ENCODE data around the gene CRHR1. TPM values are rescaled to one million over a fixed set of nuclear protein-coding genes. Genes with fewer than 3 reads are reported as not detected.

Gene CRHR1
- total RNA-seq, 1 experiment from 2014 or later: 1.6 TPM

DNA sequence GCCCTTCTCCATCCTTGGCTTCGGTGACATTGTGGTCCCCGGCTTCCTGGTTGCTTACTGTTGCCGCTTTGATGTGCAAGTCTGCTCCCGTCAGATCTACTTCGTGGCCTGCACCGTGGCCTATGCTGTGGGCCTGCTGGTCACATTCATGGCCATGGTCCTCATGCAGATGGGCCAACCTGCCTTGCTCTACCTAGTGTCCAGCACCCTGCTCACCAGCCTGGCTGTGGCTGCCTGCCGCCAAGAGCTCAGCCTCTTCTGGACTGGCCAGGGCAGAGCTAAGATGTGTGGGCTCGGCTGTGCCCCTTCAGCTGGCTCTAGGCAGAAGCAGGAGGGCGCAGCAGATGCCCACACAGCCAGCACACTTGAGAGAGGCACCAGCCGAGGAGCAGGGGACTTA, 62.1 kb downstream of the CRHR1 start:
- ChIA-PET CTCF (interaction anchor here (0.7 to 1.4 kb wide), 3 partner anchors 10 to 63 kb away, joined by 3 to 6 read pairs (median 6); no protein-coding TSS in a partner anchor), POLR2A (no interaction called here)
- ATAC-seq: no peak
- TF ChIP-seq JAZF1 (CRISPR knock-in tag; IDR thresholded peaks at IDR 0.05): no peak
- DNase-seq (ENCODE audit: low spot score): no peak
- no peaks in the 10 kb centered on the region for H3K9me3 Mint-ChIP-seq
- no peaks in the 10 kb centered on the region for H3K4me1 Mint-ChIP-seq
- H3K27me3 Mint-ChIP-seq (ENCODE audit: low read depth): no peaks in the 10 kb centered on the region; the same call in 1 of the 2 replicates
- H3K27ac Mint-ChIP-seq: no peak overlapping the region
- H3K36me3 Mint-ChIP-seq: no peaks in the 10 kb centered on the region
- no peak overlapping the region for H3K4me3 Mint-ChIP-seq

DNA sequence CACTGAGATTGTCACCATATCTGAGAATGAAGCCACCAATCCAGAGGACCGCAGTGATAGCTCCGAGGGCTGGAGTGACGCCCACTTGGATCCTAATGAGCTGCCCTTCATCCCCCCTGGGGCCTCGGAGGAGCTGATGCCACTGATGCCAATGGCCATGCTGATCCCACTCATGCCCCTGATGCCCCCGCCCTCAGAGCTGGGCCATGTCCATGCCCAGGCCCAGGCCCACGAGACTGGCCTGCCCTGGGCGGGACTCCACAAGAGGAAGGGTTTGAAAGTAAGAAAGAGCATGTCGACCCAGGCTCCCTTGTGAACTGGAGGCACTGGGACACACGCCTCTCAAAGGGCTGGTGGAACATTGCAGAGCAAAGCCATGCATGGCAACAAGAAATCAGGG, 62.5 kb downstream of the CRHR1 start:
- CTCF ChIA-PET: interaction anchor here (0.7 to 2.0 kb wide), 4 partner anchors 10 to 125 kb away, joined by 3 to 6 read pairs (median 6); no protein-coding TSS in a partner anchor
- no peaks in the 10 kb centered on the region for H3K36me3 Mint-ChIP-seq
- POLR2A ChIA-PET: no interaction called here
- DNase-seq (ENCODE audit: low spot score) (no peak), ATAC-seq (no peak)
- no peaks in the 10 kb centered on the region; the same call in 1 of the 2 replicates for H3K27me3 Mint-ChIP-seq (ENCODE audit: low read depth)
- no peak overlapping the region for H3K27ac Mint-ChIP-seq
- no peak for TF ChIP-seq CBFB (CRISPR knock-in tag; IDR thresholded peaks at IDR 0.05; ENCODE audit: low read depth)
- no peak for TF ChIP-seq FOXJ3 (CRISPR knock-in tag; IDR thresholded peaks at IDR 0.05; ENCODE audit: borderline replicate concordance)
- no peak for TF ChIP-seq FOXK1 (CRISPR knock-in tag; IDR thresholded peaks at IDR 0.05)
- no peak for TF ChIP-seq NFYB (CRISPR knock-in tag; conservative IDR thresholded peaks at IDR 0.05; ENCODE audit: low read depth)
- no peaks in the 10 kb centered on the region for H3K9me3 Mint-ChIP-seq
- H3K4me3 Mint-ChIP-seq: no peak overlapping the region
- H3K4me1 Mint-ChIP-seq: no peaks in the 10 kb centered on the region

DNA sequence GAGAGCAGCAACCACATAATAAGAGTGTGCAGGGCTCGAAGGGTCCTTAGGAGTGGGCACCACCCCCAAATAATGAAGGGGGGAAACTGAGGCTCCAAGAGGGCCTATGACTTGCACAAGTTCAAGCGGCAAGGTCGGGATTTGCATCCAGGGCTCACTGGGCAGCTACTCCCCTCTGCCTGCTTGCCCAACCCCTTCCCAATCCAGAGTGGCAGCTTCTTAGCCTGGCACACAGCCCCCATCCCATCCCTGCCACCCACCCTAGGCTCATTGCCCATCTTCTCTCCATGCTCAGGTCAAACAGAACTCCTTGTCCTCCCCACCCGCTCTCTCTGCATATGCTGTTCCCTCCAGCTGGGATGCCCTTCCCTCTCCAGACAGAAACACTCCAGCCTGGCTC, 63.0 kb downstream of the CRHR1 start:
- Mint-ChIP-seq H3K27ac (no peak overlapping the region), H3K27me3 (ENCODE audit: low read depth) (no peaks in the 10 kb centered on the region; the same call in 1 of the 2 replicates), H3K4me3 (no peak overlapping the region), H3K4me1 (no peaks in the 10 kb centered on the region), H3K9me3 (no peaks in the 10 kb centered on the region), H3K36me3 (no peaks in the 10 kb centered on the region)
- ATAC-seq (no peak), DNase-seq (ENCODE audit: low spot score) (no peak)
- POLR2A ChIA-PET: no interaction called here
- CTCF ChIA-PET: interaction anchor here (0.7 to 2.0 kb wide), 4 partner anchors 10 to 125 kb away, joined by 3 to 6 read pairs (median 6); no protein-coding TSS in a partner anchor
- TF ChIP-seq OVOL2 (CRISPR knock-in tag; IDR thresholded peaks at IDR 0.05; ENCODE audit: borderline replicate concordance) (no peak), ZNF396 (CRISPR knock-in tag; IDR thresholded peaks at IDR 0.05; ENCODE audit: borderline replicate concordance) (no peak)
- TF ChIP-seq, protein P1, sequence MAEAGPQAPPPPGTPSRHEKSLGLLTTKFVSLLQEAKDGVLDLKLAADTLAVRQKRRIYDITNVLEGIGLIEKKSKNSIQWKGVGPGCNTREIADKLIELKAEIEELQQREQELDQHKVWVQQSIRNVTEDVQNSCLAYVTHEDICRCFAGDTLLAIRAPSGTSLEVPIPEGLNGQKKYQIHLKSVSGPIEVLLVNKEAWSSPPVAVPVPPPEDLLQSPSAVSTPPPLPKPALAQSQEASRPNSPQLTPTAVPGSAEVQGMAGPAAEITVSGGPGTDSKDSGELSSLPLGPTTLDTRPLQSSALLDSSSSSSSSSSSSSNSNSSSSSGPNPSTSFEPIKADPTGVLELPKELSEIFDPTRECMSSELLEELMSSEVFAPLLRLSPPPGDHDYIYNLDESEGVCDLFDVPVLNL (CRISPR knock-in tag; IDR thresholded peaks at IDR 0.05; ENCODE audit: borderline replicate concordance, low read depth): no peak

DNA sequence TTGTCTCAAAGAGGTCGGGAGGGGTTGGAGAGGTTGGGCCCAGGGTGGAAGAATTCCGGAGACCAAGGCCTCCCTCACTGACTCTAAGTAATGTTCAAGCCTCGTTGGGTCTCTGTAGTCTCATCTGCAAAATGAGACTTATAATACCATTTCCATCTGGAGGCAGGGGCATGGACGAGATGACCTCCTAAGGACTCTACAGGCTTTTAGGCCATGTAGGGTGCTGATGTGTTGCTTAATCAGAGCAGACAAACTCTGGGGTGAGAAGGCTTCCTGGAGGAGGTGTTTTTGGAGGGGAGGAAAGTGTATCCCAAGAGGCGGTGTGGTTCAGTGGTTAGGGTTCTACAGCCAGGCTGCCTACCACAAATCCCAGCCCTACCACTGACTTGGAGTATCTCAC, 63.6 kb downstream of the CRHR1 start:
- no peak overlapping the region for H3K4me3 Mint-ChIP-seq
- ChIA-PET CTCF (interaction anchor here (1.4 to 2.0 kb wide), 2 partner anchors 11 to 126 kb away, joined by 5 to 6 read pairs; no protein-coding TSS in a partner anchor), POLR2A (no interaction called here)
- H3K9me3 Mint-ChIP-seq: no peaks in the 10 kb centered on the region
- H3K36me3 Mint-ChIP-seq: no peaks in the 10 kb centered on the region
- no peak for ATAC-seq
- TF ChIP-seq, protein P2, sequence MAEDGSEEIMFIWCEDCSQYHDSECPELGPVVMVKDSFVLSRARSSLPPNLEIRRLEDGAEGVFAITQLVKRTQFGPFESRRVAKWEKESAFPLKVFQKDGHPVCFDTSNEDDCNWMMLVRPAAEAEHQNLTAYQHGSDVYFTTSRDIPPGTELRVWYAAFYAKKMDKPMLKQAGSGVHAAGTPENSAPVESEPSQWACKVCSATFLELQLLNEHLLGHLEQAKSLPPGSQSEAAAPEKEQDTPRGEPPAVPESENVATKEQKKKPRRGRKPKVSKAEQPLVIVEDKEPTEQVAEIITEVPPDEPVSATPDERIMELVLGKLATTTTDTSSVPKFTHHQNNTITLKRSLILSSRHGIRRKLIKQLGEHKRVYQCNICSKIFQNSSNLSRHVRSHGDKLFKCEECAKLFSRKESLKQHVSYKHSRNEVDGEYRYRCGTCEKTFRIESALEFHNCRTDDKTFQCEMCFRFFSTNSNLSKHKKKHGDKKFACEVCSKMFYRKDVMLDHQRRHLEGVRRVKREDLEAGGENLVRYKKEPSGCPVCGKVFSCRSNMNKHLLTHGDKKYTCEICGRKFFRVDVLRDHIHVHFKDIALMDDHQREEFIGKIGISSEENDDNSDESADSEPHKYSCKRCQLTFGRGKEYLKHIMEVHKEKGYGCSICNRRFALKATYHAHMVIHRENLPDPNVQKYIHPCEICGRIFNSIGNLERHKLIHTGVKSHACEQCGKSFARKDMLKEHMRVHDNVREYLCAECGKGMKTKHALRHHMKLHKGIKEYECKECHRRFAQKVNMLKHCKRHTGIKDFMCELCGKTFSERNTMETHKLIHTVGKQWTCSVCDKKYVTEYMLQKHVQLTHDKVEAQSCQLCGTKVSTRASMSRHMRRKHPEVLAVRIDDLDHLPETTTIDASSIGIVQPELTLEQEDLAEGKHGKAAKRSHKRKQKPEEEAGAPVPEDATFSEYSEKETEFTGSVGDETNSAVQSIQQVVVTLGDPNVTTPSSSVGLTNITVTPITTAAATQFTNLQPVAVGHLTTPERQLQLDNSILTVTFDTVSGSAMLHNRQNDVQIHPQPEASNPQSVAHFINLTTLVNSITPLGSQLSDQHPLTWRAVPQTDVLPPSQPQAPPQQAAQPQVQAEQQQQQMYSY (CRISPR knock-in tag; IDR thresholded peaks at IDR 0.05): no peak
- DNase-seq (ENCODE audit: low spot score): no peak
- H3K27me3 Mint-ChIP-seq (ENCODE audit: low read depth): no peaks in the 10 kb centered on the region; the same call in 1 of the 2 replicates
- H3K27ac Mint-ChIP-seq: no peak overlapping the region
- no peaks in the 10 kb centered on the region for H3K4me1 Mint-ChIP-seq

DNA sequence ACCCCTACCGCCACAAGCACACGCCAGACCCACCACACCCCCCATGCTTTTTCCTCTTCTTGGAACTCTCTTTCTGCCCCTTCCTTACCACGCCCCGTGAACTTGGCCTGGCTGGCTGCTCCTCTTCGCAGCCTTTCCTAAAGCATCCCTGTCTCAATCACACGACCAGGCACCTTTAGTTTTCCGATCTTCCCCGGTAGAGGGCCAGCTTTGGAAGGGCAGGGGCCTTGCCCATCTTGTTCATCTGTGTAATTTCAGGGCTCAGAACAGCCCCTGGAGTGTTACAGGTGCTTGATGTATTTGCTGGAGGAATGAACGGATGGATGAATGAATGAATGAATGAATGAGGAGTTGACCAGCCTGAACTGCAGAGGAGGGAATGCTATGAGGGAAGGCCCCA, 64.3 kb downstream of the CRHR1 start:
- no peak overlapping the region for H3K4me3 Mint-ChIP-seq
- no peak for DNase-seq (ENCODE audit: low spot score)
- no peak overlapping the region for H3K27ac Mint-ChIP-seq
- TF ChIP-seq, protein P3, sequence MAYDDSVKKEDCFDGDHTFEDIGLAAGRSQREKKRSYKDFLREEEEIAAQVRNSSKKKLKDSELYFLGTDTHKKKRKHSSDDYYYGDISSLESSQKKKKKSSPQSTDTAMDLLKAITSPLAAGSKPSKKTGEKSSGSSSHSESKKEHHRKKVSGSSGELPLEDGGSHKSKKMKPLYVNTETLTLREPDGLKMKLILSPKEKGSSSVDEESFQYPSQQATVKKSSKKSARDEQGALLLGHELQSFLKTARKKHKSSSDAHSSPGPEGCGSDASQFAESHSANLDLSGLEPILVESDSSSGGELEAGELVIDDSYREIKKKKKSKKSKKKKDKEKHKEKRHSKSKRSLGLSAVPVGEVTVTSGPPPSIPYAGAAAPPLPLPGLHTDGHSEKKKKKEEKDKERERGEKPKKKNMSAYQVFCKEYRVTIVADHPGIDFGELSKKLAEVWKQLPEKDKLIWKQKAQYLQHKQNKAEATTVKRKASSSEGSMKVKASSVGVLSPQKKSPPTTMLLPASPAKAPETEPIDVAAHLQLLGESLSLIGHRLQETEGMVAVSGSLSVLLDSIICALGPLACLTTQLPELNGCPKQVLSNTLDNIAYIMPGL (CRISPR knock-in tag; IDR thresholded peaks at IDR 0.05): no peak
- TF ChIP-seq, protein P4, sequence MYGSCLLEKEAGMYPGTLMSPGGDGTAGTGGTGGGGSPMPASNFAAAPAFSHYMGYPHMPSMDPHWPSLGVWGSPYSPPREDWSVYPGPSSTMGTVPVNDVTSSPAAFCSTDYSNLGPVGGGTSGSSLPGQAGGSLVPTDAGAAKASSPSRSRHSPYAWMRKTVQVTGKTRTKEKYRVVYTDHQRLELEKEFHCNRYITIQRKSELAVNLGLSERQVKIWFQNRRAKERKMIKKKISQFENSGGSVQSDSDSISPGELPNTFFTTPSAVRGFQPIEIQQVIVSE (CRISPR knock-in tag; IDR thresholded peaks at IDR 0.05; ENCODE audit: borderline replicate concordance): no peak
- no peak for TF ChIP-seq ZNF396 (CRISPR knock-in tag; IDR thresholded peaks at IDR 0.05; ENCODE audit: borderline replicate concordance)
- no peak for ATAC-seq
- H3K9me3 Mint-ChIP-seq: no peaks in the 10 kb centered on the region
- CTCF ChIA-PET: interaction anchor here (0.8 to 2.3 kb wide), 4 partner anchors 14 to 208 kb away, joined by 3 to 12 read pairs (median 4); no protein-coding TSS in a partner anchor
- H3K36me3 Mint-ChIP-seq: no peaks in the 10 kb centered on the region
- no peaks in the 10 kb centered on the region; the same call in 1 of the 2 replicates for H3K27me3 Mint-ChIP-seq (ENCODE audit: low read depth)
- no peaks in the 10 kb centered on the region for H3K4me1 Mint-ChIP-seq
- POLR2A ChIA-PET: no interaction called here
